Stimulated activated naive CD4-positive, alpha-beta T cell (primary cell): ENCODE data around the gene MUC5AC.
"Not testable (repeated sequence)": the region's sequence is repeated elsewhere in the genome, so short reads cannot be mapped to it uniquely, and the experiment has no call there.

Experiments used
- DNase-seq, 6 experiments: peaks; one replicate each; lab custom pipeline; 2025; lab: John Stamatoyannopoulos, UW

MUC5AC gene, protein sequence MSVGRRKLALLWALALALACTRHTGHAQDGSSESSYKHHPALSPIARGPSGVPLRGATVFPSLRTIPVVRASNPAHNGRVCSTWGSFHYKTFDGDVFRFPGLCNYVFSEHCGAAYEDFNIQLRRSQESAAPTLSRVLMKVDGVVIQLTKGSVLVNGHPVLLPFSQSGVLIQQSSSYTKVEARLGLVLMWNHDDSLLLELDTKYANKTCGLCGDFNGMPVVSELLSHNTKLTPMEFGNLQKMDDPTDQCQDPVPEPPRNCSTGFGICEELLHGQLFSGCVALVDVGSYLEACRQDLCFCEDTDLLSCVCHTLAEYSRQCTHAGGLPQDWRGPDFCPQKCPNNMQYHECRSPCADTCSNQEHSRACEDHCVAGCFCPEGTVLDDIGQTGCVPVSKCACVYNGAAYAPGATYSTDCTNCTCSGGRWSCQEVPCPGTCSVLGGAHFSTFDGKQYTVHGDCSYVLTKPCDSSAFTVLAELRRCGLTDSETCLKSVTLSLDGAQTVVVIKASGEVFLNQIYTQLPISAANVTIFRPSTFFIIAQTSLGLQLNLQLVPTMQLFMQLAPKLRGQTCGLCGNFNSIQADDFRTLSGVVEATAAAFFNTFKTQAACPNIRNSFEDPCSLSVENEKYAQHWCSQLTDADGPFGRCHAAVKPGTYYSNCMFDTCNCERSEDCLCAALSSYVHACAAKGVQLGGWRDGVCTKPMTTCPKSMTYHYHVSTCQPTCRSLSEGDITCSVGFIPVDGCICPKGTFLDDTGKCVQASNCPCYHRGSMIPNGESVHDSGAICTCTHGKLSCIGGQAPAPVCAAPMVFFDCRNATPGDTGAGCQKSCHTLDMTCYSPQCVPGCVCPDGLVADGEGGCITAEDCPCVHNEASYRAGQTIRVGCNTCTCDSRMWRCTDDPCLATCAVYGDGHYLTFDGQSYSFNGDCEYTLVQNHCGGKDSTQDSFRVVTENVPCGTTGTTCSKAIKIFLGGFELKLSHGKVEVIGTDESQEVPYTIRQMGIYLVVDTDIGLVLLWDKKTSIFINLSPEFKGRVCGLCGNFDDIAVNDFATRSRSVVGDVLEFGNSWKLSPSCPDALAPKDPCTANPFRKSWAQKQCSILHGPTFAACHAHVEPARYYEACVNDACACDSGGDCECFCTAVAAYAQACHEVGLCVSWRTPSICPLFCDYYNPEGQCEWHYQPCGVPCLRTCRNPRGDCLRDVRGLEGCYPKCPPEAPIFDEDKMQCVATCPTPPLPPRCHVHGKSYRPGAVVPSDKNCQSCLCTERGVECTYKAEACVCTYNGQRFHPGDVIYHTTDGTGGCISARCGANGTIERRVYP (N-terminal part only)

DNA sequence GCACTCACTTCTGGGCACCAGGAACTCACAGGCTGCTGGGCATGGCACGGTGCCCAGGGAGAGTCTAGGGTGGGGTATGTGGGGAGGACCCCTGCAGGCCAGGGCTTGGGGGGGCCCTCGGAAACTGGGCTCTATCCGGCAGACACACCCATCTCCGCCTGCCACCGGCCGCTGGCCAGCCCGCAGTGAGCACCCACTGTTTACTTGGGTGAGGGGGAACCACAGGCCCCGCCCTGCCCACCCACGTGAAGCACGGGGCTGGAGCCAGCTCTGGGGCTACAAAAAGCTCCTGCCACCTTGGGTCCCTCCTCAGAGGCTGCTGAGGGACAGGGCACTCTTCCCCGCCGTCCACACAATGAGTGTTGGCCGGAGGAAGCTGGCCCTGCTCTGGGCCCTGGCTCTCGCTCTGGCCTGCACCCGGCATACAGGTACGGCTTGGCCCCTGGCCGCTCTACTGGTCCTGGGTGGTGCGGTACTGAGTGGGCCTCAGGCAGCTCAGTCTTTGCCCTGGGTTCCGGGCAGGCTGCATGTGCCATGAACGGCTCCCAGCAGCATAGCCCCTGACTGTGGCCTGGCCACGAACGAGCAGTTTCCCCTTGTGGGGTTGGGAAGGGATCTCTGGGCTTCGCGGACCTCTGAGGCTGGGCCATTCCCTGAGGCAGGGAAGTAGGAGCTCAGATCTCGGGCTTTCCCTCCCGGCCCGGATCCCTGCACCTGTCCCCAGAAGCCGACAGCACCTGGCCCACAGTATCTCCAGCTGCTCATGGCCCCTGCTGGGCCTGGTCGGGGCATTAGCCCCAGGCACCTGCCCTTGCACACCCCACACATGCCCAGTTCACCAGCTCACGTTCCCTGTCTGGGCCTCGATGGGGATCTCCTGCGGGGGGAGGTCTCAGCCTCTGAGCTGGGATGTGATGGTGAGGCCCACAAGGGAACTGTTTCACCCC lies at the start of gene MUC5AC:
MUC5AC (plus strand) TSS at position 309 of the 947 bp plus-strand sequence; CDS start at position 356, 47 bp downstream.
- no peak for DNase-seq

- no peak for DNase-seq
Observed at GRCh38 chr11:1108246-1108900, 49.4 kb upstream of the MUC5AC start.

DNA sequence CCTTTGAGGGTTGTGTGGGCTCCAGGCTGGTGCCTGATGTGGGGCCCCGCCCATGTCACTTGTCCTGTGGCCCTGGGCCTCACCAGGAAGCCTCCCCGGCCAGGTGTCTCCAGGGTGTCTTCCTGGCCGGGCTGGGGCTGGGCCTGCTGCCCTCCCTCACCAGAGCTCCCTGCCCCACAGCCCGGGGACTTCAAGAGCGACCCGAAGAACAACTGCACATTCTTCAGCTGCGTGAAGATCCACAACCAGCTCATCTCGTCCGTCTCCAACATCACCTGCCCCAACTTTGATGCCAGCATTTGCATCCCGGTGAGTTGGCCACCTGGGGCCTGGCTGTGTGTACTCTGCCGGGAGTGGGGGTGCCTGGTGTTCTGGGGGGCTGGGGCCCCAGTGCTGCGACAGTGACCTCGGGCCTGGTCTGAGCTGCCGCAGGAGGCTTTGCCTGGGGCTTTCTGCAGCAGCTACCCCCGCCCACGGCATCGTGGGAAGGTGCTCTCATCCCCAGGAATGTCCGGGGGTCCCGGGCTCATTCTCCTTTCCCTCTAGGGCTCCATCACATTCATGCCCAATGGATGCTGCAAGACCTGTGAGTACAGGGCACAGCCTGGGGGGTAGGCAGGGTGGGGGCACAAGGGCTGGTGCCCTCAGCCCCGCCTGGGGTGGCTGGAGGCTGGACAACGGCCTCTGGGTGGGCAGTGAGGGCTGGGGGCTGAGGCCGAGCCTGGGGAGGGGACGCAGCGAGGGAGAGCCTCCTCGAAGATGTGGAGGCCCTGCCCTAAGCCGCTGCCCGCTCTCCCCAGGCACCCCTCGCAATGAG lies 48.4 kb upstream of the MUC5AC start:
- no peak for DNase-seq

DNA sequence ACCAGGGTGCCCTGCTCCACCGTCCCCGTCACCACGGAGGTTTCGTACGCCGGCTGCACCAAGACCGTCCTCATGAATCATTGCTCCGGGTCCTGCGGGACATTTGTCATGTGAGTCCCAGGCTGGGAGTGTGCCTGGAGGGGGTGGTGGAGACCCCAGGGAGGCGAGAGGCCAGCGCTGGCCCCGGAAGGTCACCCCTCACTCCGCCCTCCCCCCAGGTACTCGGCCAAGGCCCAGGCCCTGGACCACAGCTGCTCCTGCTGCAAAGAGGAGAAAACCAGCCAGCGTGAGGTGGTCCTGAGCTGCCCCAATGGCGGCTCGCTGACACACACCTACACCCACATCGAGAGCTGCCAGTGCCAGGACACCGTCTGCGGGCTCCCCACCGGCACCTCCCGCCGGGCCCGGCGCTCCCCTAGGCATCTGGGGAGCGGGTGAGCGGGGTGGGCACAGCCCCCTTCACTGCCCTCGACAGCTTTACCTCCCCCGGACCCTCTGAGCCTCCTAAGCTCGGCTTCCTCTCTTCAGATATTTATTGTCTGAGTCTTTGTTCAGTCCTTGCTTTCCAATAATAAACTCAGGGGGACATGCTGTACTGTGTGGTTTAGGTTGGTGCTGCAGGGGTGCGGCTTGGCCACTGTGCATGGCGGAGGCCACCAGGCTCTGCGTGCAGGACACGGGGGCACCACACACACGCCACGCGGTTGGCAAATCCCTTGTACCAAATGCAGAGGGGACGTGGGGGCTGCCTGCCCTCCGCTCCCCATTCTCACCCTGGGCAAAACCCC lies 47.6 kb upstream of the MUC5AC start:
- no peak for DNase-seq

DNA sequence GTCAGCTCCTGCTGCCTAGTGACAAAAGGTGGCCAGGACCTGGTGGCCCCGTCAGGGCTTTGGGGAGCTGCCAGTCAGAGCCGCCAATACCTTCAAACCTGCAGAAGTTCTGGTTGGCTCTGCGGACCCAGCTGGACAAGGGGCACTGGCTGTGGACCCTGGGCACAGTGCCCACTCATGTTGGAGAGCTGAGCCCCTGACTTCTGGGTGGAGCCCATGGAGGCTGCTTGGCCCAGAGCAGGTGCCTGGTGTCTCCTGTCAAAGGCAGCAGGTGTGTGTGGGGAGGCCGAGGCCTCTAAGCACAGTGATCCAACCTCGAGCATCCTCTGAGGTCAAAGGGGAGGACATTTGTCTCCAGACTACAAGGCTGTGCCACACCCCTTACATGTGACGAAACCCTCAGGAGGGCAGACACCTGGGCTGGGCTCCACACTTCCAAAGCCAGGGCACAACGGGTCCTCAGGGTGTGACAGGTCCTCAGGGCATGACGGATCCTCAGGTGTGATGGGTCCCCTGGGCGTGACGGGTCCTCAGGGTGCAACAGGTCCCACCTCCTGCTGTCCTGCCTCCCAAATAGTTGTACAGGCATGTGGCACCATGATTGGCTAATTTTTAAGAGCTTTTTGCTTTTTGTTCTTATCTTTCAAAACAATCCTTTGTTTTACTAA lies 46.1 kb upstream of the MUC5AC start:
- no peak for DNase-seq

- DNase-seq, result no peak
Observed at GRCh38 chr11:1112351-1113191, 45.2 kb upstream of the MUC5AC start.

- DNase-seq, result no peak
Observed at GRCh38 chr11:1113405-1114201, 44.1 kb upstream of the MUC5AC start.

GRCh38 chr11:1115292-1115691 lies 42.5 kb upstream of the MUC5AC start:
- not testable (repeated sequence) for DNase-seq

DNA sequence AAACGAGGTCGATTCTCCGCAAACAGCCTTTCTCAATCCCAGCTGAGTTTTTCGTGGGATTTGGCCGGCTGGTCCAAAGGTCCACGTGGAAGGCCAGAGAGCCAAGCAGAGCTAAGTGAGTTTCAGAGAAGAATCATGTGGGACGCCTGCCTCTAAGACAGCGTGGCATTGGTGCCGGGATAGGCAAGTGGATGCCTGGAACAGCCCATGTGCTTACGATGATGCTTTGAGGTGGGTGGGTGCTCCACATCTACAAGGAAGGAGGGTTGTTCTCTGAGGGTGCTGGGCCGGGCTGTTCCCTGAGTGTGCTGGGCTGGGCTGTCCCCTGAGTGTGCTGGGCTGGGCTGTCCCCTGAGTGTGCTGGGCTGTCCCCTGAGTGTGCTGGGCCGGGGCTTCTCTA lies 41.6 kb upstream of the MUC5AC start:
- no peak for DNase-seq

DNA sequence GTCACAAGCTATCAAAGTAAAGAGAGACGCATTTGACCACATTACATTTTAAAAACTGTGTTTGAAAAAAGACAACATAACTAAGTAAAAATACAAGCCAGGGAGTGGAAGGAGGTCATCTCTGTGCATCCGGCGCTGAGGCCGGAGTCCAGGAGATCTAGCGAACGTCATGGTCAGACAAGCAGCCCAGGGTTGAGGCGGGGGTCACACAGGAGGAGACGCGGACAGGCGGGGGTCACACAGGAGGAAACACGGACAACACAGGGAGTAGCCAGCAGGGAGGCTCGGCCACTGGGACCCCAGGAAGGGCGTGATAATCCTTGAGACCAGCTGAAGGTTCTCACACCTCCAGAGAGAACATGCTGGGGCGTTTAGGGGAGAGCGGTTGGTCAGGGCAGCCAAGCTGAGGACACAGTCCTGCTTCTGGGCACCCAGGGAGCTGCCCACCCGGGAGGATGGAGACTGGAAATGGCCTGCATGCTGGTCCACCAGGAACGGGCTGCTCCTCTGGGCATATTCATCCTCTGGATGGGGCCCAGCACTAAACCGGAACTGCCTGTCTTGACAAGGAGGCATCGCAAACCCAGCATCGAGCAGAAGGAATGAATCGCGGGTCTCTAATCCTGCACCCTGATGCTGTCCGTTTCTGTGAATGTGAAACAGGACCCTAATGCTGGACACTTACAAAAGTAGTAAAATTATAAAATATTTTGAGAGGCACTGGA lies 40.9 kb upstream of the MUC5AC start:
- no peak for DNase-seq

DNA sequence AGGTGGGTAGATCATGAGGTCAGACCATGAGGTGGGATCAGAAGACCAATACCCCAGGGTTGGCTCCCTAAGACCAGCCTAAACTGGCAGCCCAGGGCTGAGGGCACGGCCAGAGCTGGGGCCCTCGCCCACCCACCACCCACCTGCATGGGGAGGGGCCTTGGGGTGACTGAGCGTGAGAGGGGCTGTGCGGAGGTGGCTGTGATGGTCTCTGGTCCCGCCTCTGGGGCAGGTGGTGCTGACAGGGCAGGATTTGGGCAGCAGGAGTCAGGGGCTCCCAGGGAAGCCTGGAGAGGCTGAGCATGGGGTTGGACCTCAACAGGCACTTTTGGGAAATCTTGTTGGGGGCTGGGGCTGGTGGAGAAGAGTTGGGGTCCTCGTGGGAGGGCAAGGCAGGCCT lies 39.8 kb upstream of the MUC5AC start:
- DNase-seq, result no peak

DNA sequence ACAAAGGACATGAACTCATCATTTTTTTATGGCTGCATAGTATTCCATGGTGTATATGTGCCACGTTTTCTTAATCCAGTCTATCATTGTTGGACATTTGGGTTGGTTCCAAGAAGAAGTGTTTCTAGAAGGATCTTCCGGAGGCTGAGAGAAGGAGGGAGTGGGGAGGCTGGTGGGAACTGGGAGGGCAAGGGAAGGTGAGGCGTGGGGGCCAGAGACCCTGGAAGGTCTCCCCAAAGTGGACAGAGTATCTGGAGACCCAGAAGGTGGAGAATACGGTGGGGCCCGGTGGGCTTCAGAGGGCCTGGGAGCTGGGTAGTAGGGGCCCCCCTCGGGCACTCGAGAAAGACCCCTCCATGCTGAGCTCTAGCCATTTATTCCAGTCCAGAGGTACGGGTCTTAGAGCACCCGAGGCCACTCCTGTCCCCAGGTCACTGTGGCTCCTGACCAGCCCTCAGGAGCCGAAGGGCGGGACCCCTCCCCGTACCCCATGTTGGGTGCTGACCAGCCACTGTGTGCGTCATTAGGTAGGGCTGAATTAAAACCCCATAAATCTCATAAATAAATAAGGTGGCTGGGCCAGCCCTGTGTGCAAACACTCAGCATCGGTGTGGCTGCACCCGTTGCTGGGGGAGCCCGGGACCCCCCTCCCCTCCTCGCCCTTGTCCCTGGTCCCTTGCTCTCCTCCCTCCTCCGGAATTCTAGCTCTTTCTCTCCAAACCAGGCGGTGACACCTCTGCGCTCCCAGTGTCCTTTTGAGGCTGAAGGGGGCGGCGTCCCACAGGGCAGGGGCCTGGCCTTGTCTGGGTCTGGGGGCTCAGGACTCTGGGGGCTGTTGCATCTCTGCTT lies 38.8 kb upstream of the MUC5AC start:
- no peak for DNase-seq

- DNase-seq, result no peak
Observed at GRCh38 chr11:1119604-1120146, 38.1 kb upstream of the MUC5AC start.

GRCh38 chr11:1120532-1121330 lies 37.0 kb upstream of the MUC5AC start:
- DNase-seq, result no peak
